HEK293 (cell line): ENCODE data around the gene APBB2.

Experiments
- CTCF ChIA-PET: fragments of 350-600 bp; formaldehyde crosslinking; extraction: SDS; loops from one replicate; lab custom pipeline; 2021; ENCODE audit warnings: antibody characterized with exemption; lab: Yijun Ruan, JAX
- POLR2A ChIA-PET: fragments of 300-600 bp; formaldehyde crosslinking; extraction: SDS; loops from one replicate; lab custom pipeline; 2020; ENCODE audit warnings: antibody characterized with exemption, inconsistent platforms; lab: Yijun Ruan, JAX
- H3K27ac ChIP-seq: fragments of 200-500 bp; sonication (Bioruptor generic); 2 replicates; pipeline ENCODE4 v1.5.1; 2014; ENCODE audit warnings: low read depth, low read length, control low read depth, inconsistent platforms; ENCODE audit errors: extremely low read depth
- H3K36me3 ChIP-seq, 2 experiments: fragments of 200-500 bp in 1 of 2; sonication (Bioruptor generic) in 1 of 2; 1 replicate in 1 of 2; 2 replicates in 1 of 2; pipeline ENCODE4 v1.5.1; 2014 to 2017; ENCODE audit warnings: inconsistent platforms in 2 of 2, low read length in 2 of 2; ENCODE audit not compliant: control insufficient read depth in 2 of 2, insufficient read depth in 1 of 2
- H3K4me1 ChIP-seq: fragments of 200-500 bp; sonication (Bioruptor generic); 2 replicates; pipeline ENCODE4 v1.5.1; 2014; ENCODE audit warnings: mild to moderate bottlenecking, low read length, inconsistent platforms; ENCODE audit not compliant: control insufficient read depth, insufficient read depth
- H3K4me3 ChIP-seq: 2 replicates; pipeline ENCODE4 v1.5.1; 2011; ENCODE audit warnings: low read depth, mild to moderate bottlenecking, control low read depth, low read length, moderate library complexity
- H3K9me3 ChIP-seq: fragments of 200-500 bp; sonication (Bioruptor generic); 2 replicates; pipeline ENCODE4 v1.5.1; 2014; ENCODE audit warnings: low read depth, low read length, inconsistent platforms; ENCODE audit not compliant: control insufficient read depth, insufficient read depth
- KLF1 ChIP-seq: fragments of 450-650 bp; formaldehyde crosslinking; IDR thresholded peaks from 2 replicates; pipeline ENCODE4 v1.5.1; 2016; ENCODE audit warnings: missing biosample characterization, missing genetic modification characterization
- ZBTB48 ChIP-seq: fragments of 450-650 bp; formaldehyde crosslinking; IDR thresholded peaks from 2 replicates; pipeline ENCODE4 v1.5.1; 2016; ENCODE audit warnings: missing biosample characterization, missing genetic modification characterization
- ZBTB8A ChIP-seq: fragments of 450-650 bp; formaldehyde crosslinking; IDR thresholded peaks from 2 replicates; pipeline ENCODE4 v1.5.1; 2016; ENCODE audit warnings: missing biosample characterization, missing genetic modification characterization
- ZEB2 ChIP-seq: fragments of 450-650 bp; formaldehyde crosslinking; IDR thresholded peaks from 2 replicates; pipeline ENCODE4 v1.5.1; 2016; ENCODE audit warnings: missing biosample characterization, missing genetic modification characterization
- ZFHX2 ChIP-seq: fragments of 450-650 bp; formaldehyde crosslinking; conservative IDR thresholded peaks from 2 replicates; pipeline ENCODE4 v1.5.1; 2016; ENCODE audit warnings: missing biosample characterization, missing genetic modification characterization
- ZNF19 ChIP-seq: fragments of 450-650 bp; formaldehyde crosslinking; IDR thresholded peaks from 2 replicates; pipeline ENCODE4; 2016; ENCODE audit warnings: missing biosample characterization, missing genetic modification characterization, low read depth
- ZNF223 ChIP-seq: fragments of 450-650 bp; formaldehyde crosslinking; IDR thresholded peaks from 2 replicates; pipeline ENCODE4 v1.5.1; 2016; ENCODE audit warnings: missing biosample characterization, missing genetic modification characterization
- ZNF654 ChIP-seq: fragments of 450-650 bp; formaldehyde crosslinking; IDR thresholded peaks from 2 replicates; pipeline ENCODE4 v1.5.1; 2016; ENCODE audit warnings: low read depth, missing biosample characterization, missing genetic modification characterization
- ZNF791 ChIP-seq: fragments of 450-650 bp; formaldehyde crosslinking; IDR thresholded peaks from 2 replicates; pipeline ENCODE4 v1.5.1; 2016; ENCODE audit warnings: missing biosample characterization, missing genetic modification characterization
- TF ChIP-seq, protein P1 (sequence below): fragments of 450-650 bp; formaldehyde crosslinking; IDR thresholded peaks from 2 replicates; pipeline ENCODE4 v1.5.1; 2016; ENCODE audit warnings: missing biosample characterization, missing genetic modification characterization, low read depth
- TF ChIP-seq, protein P2 (sequence below): fragments of 450-650 bp; formaldehyde crosslinking; IDR thresholded peaks from 2 replicates; pipeline ENCODE4 v1.5.1; 2017; ENCODE audit warnings: missing biosample characterization, missing genetic modification characterization
- TF ChIP-seq, protein P3 (sequence below): fragments of 450-650 bp; formaldehyde crosslinking; IDR thresholded peaks from 2 replicates; pipeline ENCODE4 v1.5.1; 2016; ENCODE audit warnings: missing biosample characterization, missing genetic modification characterization
- TF ChIP-seq, protein P4 (sequence below): fragments of 450-650 bp; formaldehyde crosslinking; IDR thresholded peaks from 2 replicates; pipeline ENCODE4 v1.5.1; 2016; ENCODE audit warnings: missing biosample characterization, missing genetic modification characterization
- TF ChIP-seq, protein P5 (sequence below): fragments of 450-650 bp; formaldehyde crosslinking; IDR thresholded peaks from 2 replicates; pipeline ENCODE4 v1.5.1; 2016; ENCODE audit warnings: missing biosample characterization, missing genetic modification characterization
- TF ChIP-seq, protein P6 (sequence below): sonication (generic); formaldehyde crosslinking; IDR thresholded peaks from 2 replicates; pipeline ENCODE4 v1.8.1; 2022; ENCODE audit warnings: mild to moderate bottlenecking, moderate library complexity, missing genetic modification reagents

Gene APBB2

DNA sequence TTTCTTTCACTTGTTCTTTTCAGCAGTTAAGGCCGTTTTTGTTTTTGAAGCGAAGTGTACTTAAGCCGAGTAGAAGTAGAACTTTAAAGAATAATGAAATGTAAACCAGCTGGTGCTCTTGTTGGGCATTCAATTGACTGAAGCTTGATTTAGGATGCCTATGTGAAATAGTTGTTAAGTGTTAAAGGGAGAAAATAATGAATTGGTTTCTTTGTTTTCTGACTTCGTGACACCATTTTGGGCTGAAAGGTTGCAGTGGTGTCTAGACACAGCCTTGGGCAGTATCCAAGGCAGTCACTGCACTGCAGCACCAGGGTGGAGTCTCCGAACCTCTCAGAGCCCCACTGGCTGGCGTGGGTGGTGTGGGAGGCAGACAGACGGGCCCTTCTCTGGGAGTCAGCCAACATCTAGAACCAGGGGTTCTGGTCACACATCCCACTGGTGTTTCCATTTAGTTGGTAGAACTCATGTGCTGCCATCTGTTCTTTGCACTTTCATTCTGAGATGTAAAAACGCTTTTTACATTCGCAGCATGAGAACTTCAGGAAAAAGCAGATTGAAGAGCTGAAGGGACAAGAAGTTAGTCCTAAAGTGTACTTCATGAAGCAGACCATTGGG is 45.9 kb upstream of the APBB2 start:
- Histone ChIP-seq H3K27ac (no peak overlapping the region), H3K4me3 (no peak overlapping the region), H3K36me3 (peaks cover 21 to 75% of the 10 kb centered on the region in 2 experiments), H3K4me1 (no peaks in the 10 kb centered on the region), H3K9me3 (no peaks in the 10 kb centered on the region)
- CTCF ChIA-PET = interaction anchor here (1.2 to 2.4 kb wide), 4 partner anchors 20 to 627 kb away, joined by 4 to 9 read pairs (median 8); no protein-coding TSS in a partner anchor
- POLR2A ChIA-PET = no interaction called here
- TF ChIP-seq, protein P1, sequence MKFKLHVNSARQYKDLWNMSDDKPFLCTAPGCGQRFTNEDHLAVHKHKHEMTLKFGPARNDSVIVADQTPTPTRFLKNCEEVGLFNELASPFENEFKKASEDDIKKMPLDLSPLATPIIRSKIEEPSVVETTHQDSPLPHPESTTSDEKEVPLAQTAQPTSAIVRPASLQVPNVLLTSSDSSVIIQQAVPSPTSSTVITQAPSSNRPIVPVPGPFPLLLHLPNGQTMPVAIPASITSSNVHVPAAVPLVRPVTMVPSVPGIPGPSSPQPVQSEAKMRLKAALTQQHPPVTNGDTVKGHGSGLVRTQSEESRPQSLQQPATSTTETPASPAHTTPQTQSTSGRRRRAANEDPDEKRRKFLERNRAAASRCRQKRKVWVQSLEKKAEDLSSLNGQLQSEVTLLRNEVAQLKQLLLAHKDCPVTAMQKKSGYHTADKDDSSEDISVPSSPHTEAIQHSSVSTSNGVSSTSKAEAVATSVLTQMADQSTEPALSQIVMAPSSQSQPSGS (tag by site-specific recombination) = no peak
- TF ChIP-seq ZFHX2 = peak; percentile 75

DNA sequence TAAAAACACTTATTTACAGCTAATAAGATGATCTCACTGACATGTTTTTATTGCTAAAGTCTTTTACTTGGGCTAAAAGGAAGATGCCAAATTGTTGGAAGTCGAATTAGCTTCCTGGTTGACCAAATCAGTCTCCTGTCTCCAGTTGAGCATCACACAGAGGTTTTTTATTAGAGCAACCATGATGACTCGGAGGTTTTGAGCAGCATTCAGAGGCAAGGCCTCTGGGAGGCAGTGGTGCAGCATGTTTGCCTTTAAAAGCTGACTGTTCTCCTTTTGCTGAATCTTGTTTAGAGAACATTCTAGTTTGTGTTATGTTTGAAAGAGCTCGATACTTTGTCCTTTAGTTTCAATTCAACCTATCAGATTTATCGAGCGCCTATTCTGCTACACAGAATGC is 44.4 kb upstream of the APBB2 start:
- TF ChIP-seq, protein P2, sequence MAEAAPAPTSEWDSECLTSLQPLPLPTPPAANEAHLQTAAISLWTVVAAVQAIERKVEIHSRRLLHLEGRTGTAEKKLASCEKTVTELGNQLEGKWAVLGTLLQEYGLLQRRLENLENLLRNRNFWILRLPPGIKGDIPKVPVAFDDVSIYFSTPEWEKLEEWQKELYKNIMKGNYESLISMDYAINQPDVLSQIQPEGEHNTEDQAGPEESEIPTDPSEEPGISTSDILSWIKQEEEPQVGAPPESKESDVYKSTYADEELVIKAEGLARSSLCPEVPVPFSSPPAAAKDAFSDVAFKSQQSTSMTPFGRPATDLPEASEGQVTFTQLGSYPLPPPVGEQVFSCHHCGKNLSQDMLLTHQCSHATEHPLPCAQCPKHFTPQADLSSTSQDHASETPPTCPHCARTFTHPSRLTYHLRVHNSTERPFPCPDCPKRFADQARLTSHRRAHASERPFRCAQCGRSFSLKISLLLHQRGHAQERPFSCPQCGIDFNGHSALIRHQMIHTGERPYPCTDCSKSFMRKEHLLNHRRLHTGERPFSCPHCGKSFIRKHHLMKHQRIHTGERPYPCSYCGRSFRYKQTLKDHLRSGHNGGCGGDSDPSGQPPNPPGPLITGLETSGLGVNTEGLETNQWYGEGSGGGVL (tag by site-specific recombination) = no peak
- TF ChIP-seq ZBTB8A (tag by site-specific recombination) (peak; percentile 31; the same call in 1 of the 2 replicates), ZNF654 (peak; percentile 40), ZNF223 (tag by site-specific recombination) (no peak), ZNF19 (tag by site-specific recombination) (no peak)
- peaks cover 19 to 61% of the 10 kb centered on the region in 2 experiments for H3K36me3 ChIP-seq
- no peaks in the 10 kb centered on the region for H3K4me1 ChIP-seq
- no peaks in the 10 kb centered on the region for H3K9me3 ChIP-seq
- H3K4me3 ChIP-seq = no peak overlapping the region
- H3K27ac ChIP-seq = no peak overlapping the region
- POLR2A ChIA-PET = interaction anchor here (0.6 to 1.2 kb wide), 3 partner anchors 14 to 37 kb away, joined by 3 read pairs; no protein-coding TSS in a partner anchor
- CTCF ChIA-PET = interaction anchor here (0.5 to 2.4 kb wide), 10 partner anchors 11 to 628 kb away, joined by 3 to 9 read pairs (median 4); partner anchors contain the start of gene APBB2

DNA sequence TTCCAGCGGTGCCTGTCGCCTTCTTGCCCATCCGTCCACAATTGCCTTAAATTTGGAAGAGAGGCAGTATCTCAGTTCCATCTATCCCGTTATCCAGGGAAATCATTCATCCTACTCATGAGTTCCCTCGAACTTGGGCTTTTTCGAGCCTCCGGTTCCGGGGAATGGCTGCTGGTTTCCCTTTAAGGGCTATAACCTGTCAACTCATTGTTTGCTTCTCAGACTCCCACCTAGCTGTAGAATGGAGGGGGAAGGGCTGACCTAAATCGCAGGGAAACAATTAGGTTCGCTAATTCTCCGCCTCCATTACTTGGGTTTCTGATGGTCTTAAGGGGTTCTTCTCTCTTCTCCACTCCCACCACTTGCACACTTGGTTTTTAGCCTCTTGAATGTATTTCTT is 43.6 kb upstream of the APBB2 start:
- POLR2A ChIA-PET = interaction anchor here (1.2 to 2.4 kb wide), 2 partner anchors 13 to 41 kb away, joined by 3 to 25 read pairs; no protein-coding TSS in a partner anchor
- Histone ChIP-seq H3K4me3 (peak overlapping the region; percentile 50), H3K36me3 (peaks cover 14 to 52% of the 10 kb centered on the region in 2 experiments)

More for the DNA sequence above, 43.6 kb upstream of the APBB2 start:
- TF ChIP-seq, protein P3, sequence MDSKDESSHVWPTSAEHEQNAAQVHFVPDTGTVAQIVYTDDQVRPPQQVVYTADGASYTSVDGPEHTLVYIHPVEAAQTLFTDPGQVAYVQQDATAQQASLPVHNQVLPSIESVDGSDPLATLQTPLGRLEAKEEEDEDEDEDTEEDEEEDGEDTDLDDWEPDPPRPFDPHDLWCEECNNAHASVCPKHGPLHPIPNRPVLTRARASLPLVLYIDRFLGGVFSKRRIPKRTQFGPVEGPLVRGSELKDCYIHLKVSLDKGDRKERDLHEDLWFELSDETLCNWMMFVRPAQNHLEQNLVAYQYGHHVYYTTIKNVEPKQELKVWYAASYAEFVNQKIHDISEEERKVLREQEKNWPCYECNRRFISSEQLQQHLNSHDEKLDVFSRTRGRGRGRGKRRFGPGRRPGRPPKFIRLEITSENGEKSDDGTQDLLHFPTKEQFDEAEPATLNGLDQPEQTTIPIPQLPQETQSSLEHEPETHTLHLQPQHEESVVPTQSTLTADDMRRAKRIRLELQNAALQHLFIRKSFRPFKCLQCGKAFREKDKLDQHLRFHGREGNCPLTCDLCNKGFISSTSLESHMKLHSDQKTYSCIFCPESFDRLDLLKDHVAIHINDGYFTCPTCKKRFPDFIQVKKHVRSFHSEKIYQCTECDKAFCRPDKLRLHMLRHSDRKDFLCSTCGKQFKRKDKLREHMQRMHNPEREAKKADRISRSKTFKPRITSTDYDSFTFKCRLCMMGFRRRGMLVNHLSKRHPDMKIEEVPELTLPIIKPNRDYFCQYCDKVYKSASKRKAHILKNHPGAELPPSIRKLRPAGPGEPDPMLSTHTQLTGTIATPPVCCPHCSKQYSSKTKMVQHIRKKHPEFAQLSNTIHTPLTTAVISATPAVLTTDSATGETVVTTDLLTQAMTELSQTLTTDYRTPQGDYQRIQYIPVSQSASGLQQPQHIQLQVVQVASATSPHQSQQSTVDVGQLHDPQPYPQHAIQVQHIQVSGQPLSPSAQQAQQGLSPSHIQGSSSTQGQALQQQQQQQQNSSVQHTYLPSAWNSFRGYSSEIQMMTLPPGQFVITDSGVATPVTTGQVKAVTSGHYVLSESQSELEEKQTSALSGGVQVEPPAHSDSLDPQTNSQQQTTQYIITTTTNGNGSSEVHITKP (tag by site-specific recombination) = peak; percentile 7; the same call in 1 of the 2 replicates
- TF ChIP-seq, protein P4, sequence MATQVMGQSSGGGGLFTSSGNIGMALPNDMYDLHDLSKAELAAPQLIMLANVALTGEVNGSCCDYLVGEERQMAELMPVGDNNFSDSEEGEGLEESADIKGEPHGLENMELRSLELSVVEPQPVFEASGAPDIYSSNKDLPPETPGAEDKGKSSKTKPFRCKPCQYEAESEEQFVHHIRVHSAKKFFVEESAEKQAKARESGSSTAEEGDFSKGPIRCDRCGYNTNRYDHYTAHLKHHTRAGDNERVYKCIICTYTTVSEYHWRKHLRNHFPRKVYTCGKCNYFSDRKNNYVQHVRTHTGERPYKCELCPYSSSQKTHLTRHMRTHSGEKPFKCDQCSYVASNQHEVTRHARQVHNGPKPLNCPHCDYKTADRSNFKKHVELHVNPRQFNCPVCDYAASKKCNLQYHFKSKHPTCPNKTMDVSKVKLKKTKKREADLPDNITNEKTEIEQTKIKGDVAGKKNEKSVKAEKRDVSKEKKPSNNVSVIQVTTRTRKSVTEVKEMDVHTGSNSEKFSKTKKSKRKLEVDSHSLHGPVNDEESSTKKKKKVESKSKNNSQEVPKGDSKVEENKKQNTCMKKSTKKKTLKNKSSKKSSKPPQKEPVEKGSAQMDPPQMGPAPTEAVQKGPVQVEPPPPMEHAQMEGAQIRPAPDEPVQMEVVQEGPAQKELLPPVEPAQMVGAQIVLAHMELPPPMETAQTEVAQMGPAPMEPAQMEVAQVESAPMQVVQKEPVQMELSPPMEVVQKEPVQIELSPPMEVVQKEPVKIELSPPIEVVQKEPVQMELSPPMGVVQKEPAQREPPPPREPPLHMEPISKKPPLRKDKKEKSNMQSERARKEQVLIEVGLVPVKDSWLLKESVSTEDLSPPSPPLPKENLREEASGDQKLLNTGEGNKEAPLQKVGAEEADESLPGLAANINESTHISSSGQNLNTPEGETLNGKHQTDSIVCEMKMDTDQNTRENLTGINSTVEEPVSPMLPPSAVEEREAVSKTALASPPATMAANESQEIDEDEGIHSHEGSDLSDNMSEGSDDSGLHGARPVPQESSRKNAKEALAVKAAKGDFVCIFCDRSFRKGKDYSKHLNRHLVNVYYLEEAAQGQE (tag by site-specific recombination) = no peak
- TF ChIP-seq ZNF791 = no peak
- TF ChIP-seq ZBTB48 (tag by site-specific recombination) = no peak
- TF ChIP-seq, protein P5, sequence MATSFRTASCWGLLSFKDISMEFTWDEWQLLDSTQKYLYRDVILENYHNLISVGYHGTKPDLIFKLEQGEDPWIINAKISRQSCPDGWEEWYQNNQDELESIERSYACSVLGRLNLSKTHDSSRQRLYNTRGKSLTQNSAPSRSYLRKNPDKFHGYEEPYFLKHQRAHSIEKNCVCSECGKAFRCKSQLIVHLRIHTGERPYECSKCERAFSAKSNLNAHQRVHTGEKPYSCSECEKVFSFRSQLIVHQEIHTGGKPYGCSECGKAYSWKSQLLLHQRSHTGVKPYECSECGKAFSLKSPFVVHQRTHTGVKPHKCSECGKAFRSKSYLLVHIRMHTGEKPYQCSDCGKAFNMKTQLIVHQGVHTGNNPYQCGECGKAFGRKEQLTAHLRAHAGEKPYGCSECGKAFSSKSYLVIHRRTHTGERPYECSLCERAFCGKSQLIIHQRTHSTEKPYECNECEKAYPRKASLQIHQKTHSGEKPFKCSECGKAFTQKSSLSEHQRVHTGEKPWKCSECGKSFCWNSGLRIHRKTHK (tag by site-specific recombination) = no peak
- no peak for TF ChIP-seq ZEB2 (tag by site-specific recombination)
- TF ChIP-seq, protein P6, sequence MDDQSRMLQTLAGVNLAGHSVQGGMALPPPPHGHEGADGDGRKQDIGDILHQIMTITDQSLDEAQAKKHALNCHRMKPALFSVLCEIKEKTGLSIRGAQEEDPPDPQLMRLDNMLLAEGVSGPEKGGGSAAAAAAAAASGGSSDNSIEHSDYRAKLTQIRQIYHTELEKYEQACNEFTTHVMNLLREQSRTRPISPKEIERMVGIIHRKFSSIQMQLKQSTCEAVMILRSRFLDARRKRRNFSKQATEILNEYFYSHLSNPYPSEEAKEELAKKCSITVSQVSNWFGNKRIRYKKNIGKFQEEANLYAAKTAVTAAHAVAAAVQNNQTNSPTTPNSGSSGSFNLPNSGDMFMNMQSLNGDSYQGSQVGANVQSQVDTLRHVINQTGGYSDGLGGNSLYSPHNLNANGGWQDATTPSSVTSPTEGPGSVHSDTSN (CRISPR knock-in tag) = no peak
- peak; percentile 4; the same call in 1 of the 2 replicates for TF ChIP-seq KLF1 (tag by site-specific recombination)
- Histone ChIP-seq H3K9me3 (no peaks in the 10 kb centered on the region), H3K4me1 (no peaks in the 10 kb centered on the region), H3K27ac (peak overlapping the region; percentile 86; the same call in 1 of the 2 replicates)
- CTCF ChIA-PET = interaction anchor here (0.7 to 2.4 kb wide), 5 partner anchors 22 to 411 kb away, joined by 3 to 9 read pairs (median 5); partner anchors contain the start of gene APBB2
